GOT3 (cell line): ENCODE data around the gene SEC16A.

Source experiments
- DNase-seq: peaks from one replicate; lab custom pipeline; 2025; ENCODE audit warnings: mixed read lengths; lab: John Stamatoyannopoulos, UW

Gene SEC16A

DNA sequence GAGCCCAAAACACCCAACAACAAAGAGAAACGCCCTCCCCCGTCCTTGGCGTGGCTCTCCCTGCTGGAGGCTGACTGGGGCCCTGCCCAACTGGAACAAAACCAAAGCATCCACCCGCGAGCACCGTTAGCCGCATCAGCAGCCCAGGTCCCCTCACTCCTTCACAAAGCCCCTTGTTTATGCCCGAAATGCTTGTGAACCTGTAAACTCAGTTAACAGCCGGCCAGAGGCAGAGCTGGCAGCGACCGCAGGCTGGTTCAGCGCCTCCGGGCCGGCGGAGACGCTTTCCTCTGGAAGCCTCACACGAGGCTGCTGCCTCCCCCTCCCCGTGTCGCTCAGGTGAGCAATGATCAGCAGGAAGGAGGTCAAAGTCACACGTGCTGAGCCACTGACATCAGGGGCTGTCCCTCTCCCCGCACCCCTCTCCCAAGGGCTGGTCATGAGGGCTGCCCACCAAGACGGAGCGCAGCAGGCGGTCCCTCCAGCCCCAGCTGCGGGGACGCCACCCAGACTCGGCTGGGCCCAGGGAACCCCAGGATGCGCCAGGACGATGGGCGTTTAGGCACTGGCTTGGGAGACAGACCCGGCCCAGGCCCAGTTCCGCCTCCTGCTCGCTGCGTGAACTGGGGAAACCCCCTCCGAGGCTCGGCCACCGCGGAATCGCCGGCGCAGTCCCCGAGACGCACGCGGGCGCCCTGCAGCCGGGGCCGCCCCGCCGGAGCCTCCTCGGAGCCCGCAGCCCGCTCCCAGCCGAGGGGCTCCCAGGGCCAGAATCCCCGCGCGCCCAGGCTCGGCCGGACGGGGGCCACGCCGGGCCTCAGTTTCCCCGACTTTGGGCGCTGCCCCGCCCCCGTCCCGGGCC, 83.4 kb downstream of the SEC16A start:
- no peak for DNase-seq

GRCh38 chr9:136398286-136398685, 84.6 kb downstream of the SEC16A start:
- no peak for DNase-seq

- no peak for DNase-seq
Observed at GRCh38 chr9:136397643-136398042, 85.2 kb downstream of the SEC16A start.

- no peak for DNase-seq
Observed at GRCh38 chr9:136396219-136396515, 86.7 kb downstream of the SEC16A start.

DNA sequence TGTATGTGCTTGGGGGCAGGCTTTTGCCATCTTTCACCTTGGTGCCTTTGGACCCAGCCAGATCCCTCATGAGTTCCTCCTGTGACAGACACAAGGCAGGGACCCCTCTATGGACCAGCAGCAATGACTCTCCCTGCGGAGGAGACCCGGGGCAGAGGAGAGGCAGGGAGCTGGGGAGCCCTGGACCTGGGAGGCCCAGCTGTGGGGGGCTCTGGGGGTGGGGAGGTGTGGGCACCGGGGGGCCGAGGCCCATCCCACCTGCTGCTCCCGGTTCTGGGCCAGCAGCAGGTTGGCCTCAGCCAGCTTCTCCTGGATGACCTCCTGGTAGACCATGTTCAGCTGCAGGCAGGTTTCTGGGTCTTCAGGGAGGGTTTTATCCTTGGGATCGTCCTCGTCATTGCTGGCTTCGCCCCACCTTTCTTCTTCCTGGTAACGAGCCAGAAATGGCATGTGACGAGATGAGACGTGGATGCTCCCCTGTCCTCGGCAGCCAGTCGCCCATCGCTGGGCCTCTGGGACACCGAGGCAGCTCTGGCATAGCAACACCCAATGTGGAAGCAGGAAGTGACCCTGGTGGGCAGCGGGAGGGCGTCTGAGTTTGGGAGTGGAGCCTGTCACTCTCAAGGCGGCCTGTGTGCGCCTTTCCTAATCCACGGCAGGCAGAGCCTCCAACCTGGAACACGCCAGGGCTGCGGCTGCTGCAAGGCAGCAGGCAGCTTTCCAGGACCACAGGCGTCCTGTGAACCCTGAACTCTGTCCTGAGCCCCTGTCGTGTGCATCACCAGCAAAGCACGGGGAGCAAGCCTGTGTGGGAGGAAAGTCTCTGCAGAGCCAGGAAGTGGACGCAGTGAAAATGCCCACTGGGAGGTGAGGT, 87.3 kb downstream of the SEC16A start:
- no peak for DNase-seq

DNA sequence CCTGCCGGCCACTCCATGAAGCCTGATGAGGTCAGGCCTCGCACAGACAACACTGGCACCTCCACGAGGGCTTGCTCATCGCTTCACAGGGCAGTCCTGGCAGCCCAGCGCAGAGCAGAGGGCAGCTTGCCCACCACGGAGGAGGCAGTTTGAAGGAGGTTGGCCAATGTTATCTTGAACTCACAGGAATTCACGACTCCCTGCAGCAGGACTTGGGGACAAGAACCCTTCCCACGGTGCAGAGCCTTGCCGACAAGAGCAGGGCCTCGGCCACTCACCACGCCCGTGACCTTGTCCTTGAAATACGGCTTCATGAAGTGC, 87.9 kb downstream of the SEC16A start:
- no peak for DNase-seq

DNA sequence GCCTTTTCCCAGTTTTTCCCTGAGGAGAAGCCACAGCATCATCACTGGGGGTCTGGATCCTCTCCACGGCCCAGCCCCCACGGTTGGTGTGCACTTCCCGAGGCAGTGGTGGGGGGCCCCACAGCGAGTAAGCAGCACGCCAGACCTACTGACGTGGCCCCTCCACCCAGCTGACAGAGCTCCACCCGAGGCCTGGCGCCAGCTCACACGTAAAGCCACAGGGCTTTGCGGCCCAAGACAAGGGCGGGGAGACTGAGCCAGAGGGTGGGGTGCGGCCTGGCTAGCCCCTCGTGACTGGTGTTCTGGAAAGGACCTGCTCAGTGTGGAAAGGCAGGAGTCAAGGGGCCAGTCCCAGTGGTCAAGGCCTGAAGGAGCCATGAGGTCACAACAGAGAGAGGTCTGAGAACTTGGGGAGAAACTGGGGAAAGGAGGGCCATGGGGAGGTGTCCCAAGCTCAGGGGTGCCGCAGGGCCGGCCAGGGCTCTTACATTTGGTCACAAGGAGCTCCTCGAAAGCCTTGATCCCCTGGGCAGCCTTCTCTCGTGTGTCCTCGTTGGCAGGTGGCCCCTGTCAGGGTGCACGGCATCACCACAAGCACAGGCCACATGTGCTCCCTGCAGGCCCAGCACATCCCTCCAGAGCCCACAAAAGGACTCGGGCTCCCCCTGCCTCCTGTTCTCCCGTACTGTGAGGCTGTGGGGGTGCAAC, 88.4 kb downstream of the SEC16A start:
- DNase-seq, result no peak

DNA sequence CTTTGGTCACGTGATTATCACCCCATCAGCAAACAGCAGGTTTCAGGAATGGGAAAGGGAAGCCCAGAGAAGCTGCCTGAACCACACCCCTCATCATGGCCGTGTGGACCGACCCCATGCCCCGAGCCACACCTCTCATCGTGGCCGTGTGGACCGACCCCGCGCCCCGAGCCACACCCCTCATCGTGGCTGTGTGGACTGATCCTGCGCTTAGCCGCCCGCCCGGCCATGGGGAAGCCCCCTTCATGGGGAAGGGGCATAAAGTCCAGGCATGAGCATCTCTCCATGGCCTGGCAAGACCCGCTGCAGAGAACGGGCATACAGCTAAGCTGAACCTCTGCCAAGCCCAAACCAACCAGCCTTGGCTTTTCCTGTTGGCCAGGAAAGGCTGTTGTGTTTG, 89.3 kb downstream of the SEC16A start:
- DNase-seq, result no peak

DNA sequence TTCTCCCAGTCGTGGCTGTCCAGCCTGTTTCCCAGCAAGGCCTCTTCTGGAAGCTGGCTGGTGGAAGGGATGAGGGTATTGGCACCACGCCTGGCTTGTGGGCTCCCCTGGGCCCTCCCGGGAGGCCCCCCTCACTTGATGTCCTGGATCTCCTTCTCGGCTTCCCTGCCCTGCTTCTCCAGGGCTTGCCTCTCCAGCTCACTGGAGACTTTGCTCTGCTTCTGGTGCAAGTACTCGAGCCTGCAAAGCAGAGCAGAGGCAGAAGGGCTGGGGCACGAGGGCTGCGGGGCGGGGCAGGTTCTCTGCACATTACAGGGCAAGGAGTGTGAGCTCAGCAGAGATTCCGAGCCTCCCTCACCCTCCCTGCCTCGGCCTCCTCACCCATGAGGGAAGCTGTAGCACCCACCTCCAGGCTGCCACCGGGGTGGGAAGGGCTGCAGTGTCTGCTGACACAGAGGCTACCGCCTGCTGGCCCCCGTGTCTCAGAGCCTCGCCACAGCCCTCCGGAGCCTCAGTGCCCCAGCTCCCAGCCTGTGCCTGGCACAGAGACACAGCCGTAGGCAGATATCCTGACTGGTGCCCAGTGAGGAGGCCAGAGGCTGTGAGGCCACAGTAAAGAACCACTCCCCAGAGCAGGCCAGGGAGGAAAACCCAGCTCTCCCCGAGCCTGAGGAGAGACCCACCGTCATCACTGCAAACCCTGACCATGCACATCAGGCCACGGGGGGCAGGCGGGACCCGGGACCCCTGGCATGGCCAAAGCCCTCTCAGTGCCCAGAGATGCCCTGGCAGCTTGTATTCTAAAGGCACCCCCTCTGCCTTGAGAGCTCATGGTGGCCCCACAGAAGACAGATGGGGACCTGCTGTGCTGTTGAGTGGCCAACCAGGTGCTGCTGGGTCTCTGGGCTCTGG, 90.0 kb downstream of the SEC16A start:
- no peak for DNase-seq

DNA sequence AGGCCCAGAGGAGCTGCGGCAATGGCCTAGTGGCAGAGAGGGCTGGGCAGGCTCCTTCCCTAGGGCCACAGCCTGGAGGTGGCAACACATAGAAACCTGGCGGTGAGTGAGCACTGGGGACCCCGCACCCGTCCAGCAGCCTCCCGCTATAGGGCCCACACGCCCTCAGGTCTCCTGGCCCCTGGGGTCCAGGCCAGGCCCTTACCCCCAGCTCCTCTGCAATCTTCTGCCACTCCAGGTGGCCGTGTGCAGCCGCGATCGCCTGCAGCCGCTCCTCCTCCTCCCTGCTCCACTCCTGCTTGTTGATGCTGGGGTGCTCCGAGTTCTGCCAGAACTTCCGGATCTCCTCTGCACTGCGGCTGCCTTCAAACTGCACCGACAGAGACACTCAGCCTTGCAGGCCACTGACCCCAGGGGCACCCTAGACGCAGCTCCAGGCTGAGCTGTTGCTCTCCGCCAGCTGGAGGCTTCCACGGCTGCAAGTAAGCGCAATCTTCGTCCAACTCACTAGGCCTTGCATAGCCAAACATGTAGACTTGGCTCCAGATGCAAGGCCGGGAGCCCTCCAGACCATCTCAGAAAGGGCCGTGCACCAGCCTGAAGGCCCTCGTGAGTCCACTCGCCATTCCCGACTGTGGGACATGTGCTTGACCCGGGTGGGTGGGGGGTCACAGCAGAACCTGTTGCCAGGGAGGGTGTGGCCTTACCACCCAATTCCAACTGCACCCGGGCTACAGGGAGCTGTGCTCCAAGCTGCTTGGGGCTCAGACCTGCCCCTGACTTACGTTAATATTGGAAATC, 90.9 kb downstream of the SEC16A start:
- DNase-seq, result no peak
